Lung (tissue), 12 donors: ENCODE data around the gene PPP6R3. TPM values are rescaled to one million over a fixed set of nuclear protein-coding genes. Genes with fewer than 3 reads are reported as not detected.
A peak's percentile ranks its signal among the peaks of the same experiment; 100 is the strongest.
"Not testable (repeated sequence)": the region's sequence is repeated elsewhere in the genome, so short reads cannot be mapped to it uniquely, and the experiment has no call there.

Experiments
- ATAC-seq: fragments of 200-7000 bp; cut with Tn5 transposase; one replicate; pipeline ENCODE4 v1.9.1; 2020; ENCODE audit warnings: moderate number of reproducible peaks; ENCODE audit not compliant: insufficient read depth, low FRiP score
- DNase-seq, 3 donors: peaks; one replicate each; pipeline ENCODE4 v3.0.0-alpha.2; 2013 to 2017
- H3K27ac ChIP-seq, 2 donors: one replicate each; pipeline ENCODE4 v1.5.1; 2013; ENCODE audit warnings: mild to moderate bottlenecking in 2 of 2, moderate library complexity in 2 of 2, control low read depth in 1 of 2, inconsistent platforms in 1 of 2, low read depth in 1 of 2, low read length in 1 of 2
- H3K27me3 ChIP-seq, 3 donors: one replicate each; pipeline ENCODE4 v1.5.1; 2013; ENCODE audit warnings: low read length in 2 of 3; ENCODE audit not compliant: control insufficient read depth in 3 of 3, insufficient read depth in 3 of 3
- H3K36me3 ChIP-seq, 4 donors: one replicate each; pipeline ENCODE4 v1.5.1; 2013; ENCODE audit warnings: low read length in 4 of 4, mild to moderate bottlenecking in 1 of 4, moderate library complexity in 1 of 4; ENCODE audit not compliant: control insufficient read depth in 4 of 4, insufficient read depth in 4 of 4
- H3K4me1 ChIP-seq, 5 donors: one replicate each; pipeline ENCODE4 v1.5.1; 2013; ENCODE audit warnings: low read length in 5 of 5, mild to moderate bottlenecking in 2 of 5, moderate library complexity in 1 of 5; ENCODE audit not compliant: control insufficient read depth in 5 of 5, insufficient read depth in 5 of 5
- H3K4me3 ChIP-seq: one replicate; pipeline ENCODE4 v1.5.1; 2013; ENCODE audit warnings: mild to moderate bottlenecking, control low read depth, moderate library complexity
- H3K9ac ChIP-seq, 2 donors: one replicate each; pipeline ENCODE4 v1.5.1; 2013; ENCODE audit warnings: low read length in 2 of 2, control low read depth in 1 of 2; ENCODE audit not compliant: insufficient read depth in 1 of 2
- H3K9me3 ChIP-seq, 4 donors: one replicate each; pipeline ENCODE4 v1.5.1; 2013; ENCODE audit warnings: low read length in 3 of 4, mild to moderate bottlenecking in 1 of 4, moderate library complexity in 1 of 4; ENCODE audit not compliant: control insufficient read depth in 4 of 4, insufficient read depth in 3 of 4
- WGBS, 2 donors: extraction: QIAGEN DNeasy Blood & Tissue Kit; methylation state at CpG; one replicate each; pipeline ENCODE4 v1.1.7; 2013; 5-methylcytosine and 5-hydroxymethylcytosine counted together
- polyA plus RNA-seq, 2 donors: library from polyadenylated mRNA; stranded (reverse); fragments of 200-250 nt; gene quantifications; one replicate each; pipeline ENCODE4 v1.2.1, GENCODE V29; 2013
- total RNA-seq, 2 donors: library from RNA; depleted of rRNA in 1 of 2; stranded (reverse); fragments of >200 nt in 1 of 2; gene quantifications; one replicate each; pipeline ENCODE4 v1.2.1, GENCODE V29; 2014 to 2021
- TF ChIP-seq, protein P1 (sequence below): IDR thresholded peaks from 2 replicates; pipeline ENCODE4 v1.5.1; 2012; ENCODE audit warnings: mild to moderate bottlenecking; ENCODE audit errors: control extremely low read depth, extremely low read depth
- donor health status: control.
- donor health status: control.
- donor health status: Bipolar disorder and iron deficiency.
- donor health status: healthy.
- donor health status: DM: yes; HTN: yes; CAD: no.

Gene PPP6R3
- total and polyA plus RNA-seq, 4 donors, result 28.5 to 217 (median 60.7) TPM

DNA sequence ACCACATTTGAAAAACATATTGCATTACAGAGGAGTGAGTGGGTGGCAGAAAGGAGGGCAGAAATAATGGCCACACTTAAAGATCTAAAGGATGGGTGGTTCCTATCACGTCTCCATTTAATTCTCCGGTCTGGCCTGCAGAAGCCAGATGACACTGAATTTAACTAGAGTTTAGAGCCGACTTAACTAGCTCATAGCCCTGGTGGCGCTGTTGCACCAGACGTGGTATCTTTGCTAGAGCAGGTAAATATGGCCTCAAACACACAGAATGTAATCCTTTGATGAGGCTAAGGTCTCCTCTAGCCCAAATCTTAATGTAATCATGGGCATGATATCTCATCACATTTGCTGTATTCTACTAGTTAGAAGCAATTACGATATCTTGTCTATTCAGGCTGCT is 172.2 kb downstream of the PPP6R3 start:
- Histone ChIP-seq H3K27me3 (no peaks in the 10 kb centered on the region), H3K9me3 (no peaks in the 10 kb centered on the region), H3K27ac (no peak overlapping the region), H3K9ac (no peak overlapping the region), H3K4me3 (no peak overlapping the region), H3K36me3 (no peaks in the 10 kb centered on the region), H3K4me1 (no peaks in the 10 kb centered on the region)
- WGBS, 2 donors, result 58 to 63% methylated on average over 6 of the region's 6 CpGs
- no peak for ATAC-seq
- DNase-seq, result peak; percentile 40 to 65 (median 47)
- TF ChIP-seq, protein P1, sequence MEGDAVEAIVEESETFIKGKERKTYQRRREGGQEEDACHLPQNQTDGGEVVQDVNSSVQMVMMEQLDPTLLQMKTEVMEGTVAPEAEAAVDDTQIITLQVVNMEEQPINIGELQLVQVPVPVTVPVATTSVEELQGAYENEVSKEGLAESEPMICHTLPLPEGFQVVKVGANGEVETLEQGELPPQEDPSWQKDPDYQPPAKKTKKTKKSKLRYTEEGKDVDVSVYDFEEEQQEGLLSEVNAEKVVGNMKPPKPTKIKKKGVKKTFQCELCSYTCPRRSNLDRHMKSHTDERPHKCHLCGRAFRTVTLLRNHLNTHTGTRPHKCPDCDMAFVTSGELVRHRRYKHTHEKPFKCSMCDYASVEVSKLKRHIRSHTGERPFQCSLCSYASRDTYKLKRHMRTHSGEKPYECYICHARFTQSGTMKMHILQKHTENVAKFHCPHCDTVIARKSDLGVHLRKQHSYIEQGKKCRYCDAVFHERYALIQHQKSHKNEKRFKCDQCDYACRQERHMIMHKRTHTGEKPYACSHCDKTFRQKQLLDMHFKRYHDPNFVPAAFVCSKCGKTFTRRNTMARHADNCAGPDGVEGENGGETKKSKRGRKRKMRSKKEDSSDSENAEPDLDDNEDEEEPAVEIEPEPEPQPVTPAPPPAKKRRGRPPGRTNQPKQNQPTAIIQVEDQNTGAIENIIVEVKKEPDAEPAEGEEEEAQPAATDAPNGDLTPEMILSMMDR, result no peak

DNA sequence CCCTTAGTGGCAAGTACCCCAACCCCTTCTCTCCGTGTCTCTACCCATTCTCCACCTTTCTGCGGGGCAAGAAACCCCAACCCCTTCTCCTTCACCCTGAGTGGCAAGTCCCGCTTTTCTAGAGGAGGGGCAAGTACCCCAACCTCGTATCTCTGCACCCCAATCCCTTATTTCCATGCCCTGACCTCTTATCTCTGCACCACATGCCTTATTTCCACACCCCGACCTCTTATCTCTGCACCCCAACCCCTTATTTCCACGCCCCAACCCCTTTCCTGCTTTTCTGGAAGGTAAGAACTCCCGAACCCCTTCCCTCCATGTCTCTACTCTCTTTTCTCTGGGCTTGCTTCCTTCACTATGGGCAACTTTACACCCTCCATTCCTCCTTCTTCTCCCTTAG is 174.1 kb downstream of the PPP6R3 start:
- 68 to 77% methylated on average over 7 of the region's 7 CpGs for WGBS, 2 donors
- not testable (repeated sequence) for H3K9me3 ChIP-seq, ATAC-seq, H3K9ac ChIP-seq, DNase-seq, H3K27me3 ChIP-seq, H3K4me1 ChIP-seq, H3K4me3 ChIP-seq, H3K36me3 ChIP-seq, H3K27ac ChIP-seq

DNA sequence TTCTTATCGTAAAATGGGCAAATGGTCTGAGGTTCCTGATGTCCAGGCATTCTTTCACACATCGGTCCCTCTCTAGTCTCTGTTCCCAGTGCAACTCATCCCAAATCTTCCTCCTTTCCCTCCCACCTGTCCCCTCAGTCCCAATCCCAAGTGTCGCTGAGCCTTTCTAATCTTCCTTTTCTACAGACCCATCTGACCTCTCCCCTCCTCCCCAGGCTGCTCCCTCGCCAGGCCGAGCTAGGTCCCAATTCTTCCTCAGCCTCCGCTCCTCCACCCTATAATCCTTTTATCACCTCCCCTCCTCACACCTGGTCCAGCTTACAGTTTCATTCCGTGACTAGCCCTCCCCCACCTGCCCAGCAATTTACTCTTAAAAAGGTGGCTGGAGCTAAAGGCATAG is 174.6 kb downstream of the PPP6R3 start:
- not testable (repeated sequence) for H3K27me3 ChIP-seq, H3K9ac ChIP-seq, H3K27ac ChIP-seq, DNase-seq, ATAC-seq, H3K36me3 ChIP-seq, H3K9me3 ChIP-seq, H3K4me1 ChIP-seq, H3K4me3 ChIP-seq
- 85 to 88% methylated on average over 6 of the region's 7 CpGs for WGBS, 2 donors

DNA sequence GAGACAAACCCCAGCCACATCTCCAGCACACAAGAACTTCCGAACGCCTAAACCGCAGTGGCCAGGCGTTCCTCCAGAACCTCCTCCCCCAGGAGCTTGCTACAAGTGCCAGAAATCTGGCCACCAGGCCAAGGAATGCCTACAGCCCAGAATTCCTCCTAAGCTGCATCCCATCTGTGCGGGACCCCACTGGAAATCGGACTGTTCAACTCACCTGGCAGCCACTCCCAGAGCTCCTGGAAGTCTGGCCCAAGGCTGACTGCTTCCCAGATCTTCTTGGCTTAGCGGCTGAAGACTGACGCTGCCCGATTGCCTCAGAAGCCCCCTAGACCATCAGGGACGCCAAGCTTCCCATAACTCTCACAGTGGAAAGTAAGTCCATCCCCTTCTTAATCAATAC is 175.3 kb downstream of the PPP6R3 start:
- H3K36me3 ChIP-seq, H3K9me3 ChIP-seq, H3K27ac ChIP-seq, DNase-seq, H3K9ac ChIP-seq, ATAC-seq, H3K27me3 ChIP-seq, H3K4me1 ChIP-seq, H3K4me3 ChIP-seq: not testable (repeated sequence)
- 84 to 97% methylated on average over 10 of the region's 10 CpGs for WGBS, 2 donors

DNA sequence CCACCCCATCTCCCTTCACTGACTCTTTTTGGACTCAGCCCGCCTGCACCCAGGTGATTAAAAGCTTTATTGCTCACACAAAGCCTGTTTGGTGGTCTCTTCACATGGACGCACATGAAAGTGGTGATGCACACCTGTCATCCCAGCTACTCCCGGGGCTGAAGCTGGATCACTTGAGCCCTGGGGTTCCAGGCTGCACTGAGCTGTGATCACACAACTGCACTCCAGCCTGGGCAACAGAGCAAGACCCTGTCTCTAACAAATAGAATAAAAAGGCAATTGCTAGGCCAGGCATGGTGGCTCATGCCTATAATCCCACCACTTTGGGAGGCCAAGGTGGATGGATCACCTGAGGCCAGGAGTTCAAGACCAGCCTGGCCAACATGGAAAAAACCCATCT is 178.8 kb downstream of the PPP6R3 start:
- 81 to 90% methylated on average over 3 of the region's 3 CpGs for WGBS, 2 donors
- ATAC-seq, result not testable (repeated sequence)

More for the DNA sequence above, 178.8 kb downstream of the PPP6R3 start:
- H3K27ac ChIP-seq, H3K4me3 ChIP-seq, H3K27me3 ChIP-seq, H3K9ac ChIP-seq, H3K9me3 ChIP-seq, DNase-seq, H3K4me1 ChIP-seq, H3K36me3 ChIP-seq: not testable (repeated sequence)
